Retinal pigment epithelial cell (primary cell): ENCODE measurements around the gene PPA1.

Source experiments
- DNase-seq: peaks from one replicate; pipeline ENCODE4 v3.0.0-alpha.2; 2010; ENCODE audit warnings: low read depth
- H3K4me3 ChIP-seq: 2 replicates; pipeline ENCODE4 v1.5.1; 2011; ENCODE audit warnings: mild to moderate bottlenecking, low read length, control low read depth, moderate library complexity
- TF ChIP-seq, protein P1 (sequence below): conservative IDR thresholded peaks from 2 replicates; pipeline ENCODE4 v1.5.1; 2011; ENCODE audit warnings: low read depth, low read length, control low read depth, inconsistent platforms

PPA1 gene

DNA sequence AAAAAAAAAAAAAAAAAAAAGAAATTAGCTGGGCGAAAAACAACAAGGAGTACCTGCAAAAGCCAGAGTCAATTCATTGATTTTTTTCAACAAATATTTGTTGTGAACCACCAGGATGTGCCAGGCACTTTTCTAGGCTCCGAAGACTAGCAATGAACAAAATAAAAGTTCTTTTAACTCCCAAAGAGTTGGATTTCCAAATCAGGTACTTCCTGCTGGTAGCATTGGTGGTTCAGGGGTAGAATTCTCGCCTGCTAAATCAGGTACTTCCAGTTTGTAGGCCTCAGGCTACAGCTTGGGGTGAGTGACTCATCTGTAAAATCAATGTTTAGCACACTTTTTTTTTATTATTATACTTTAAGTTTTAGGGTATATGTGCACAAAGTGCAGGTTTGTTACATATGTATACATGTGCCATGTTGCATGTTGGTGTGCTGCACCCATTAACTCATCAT, 10.9 kb downstream of the PPA1 start:
- no peak for DNase-seq
- TF ChIP-seq, protein P1, sequence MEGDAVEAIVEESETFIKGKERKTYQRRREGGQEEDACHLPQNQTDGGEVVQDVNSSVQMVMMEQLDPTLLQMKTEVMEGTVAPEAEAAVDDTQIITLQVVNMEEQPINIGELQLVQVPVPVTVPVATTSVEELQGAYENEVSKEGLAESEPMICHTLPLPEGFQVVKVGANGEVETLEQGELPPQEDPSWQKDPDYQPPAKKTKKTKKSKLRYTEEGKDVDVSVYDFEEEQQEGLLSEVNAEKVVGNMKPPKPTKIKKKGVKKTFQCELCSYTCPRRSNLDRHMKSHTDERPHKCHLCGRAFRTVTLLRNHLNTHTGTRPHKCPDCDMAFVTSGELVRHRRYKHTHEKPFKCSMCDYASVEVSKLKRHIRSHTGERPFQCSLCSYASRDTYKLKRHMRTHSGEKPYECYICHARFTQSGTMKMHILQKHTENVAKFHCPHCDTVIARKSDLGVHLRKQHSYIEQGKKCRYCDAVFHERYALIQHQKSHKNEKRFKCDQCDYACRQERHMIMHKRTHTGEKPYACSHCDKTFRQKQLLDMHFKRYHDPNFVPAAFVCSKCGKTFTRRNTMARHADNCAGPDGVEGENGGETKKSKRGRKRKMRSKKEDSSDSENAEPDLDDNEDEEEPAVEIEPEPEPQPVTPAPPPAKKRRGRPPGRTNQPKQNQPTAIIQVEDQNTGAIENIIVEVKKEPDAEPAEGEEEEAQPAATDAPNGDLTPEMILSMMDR, result no peak
- no peak overlapping the region for H3K4me3 ChIP-seq

DNA sequence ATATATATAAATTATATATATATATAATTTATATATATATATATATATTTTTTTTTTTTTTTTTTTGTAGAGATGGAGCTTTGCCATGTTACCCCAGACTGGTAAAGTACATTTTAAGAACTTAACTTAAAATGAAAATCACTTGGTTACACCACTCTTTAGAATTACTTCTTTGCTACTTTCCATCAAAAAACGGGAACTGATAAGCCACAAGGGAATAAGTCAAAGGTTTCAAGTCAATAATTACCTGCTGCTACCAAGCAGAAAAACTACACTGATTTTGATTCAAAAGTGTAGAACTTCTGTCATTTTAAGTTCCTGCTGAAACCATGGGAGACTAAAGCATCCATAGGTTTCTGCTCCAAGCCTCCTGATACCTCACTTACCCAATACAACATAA, 12.2 kb downstream of the PPA1 start:
- H3K4me3 ChIP-seq, result no peak overlapping the region
- TF ChIP-seq, protein P1, result no peak
- DNase-seq, result no peak

GRCh38 chr10:70212879-70213278, 20.4 kb downstream of the PPA1 start:
- TF ChIP-seq, protein P1, result no peak
- no peak overlapping the region for H3K4me3 ChIP-seq
- no peak for DNase-seq

DNA sequence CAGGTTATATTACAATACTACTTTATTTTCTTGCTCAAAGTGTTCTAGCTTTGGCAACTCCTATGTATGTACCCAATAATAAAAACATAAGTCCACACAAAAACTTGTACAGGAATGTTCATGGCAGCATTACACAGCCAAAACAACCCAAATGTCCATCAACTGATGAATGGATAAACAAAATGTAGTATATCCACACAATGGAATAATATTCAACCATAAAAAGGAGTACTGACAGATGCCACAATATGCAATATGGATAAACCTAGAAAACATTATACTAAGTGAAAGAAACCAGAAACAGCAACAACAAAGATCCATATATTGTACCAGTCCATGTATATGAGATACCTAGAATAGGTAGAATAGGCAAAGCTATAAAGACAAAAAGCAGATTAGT, 21.0 kb downstream of the PPA1 start:
- no peak overlapping the region for H3K4me3 ChIP-seq
- TF ChIP-seq, protein P1, result no peak
- DNase-seq, result no peak

GRCh38 chr10:70206762-70207161, 26.5 kb downstream of the PPA1 start:
- no peak for DNase-seq
- TF ChIP-seq, protein P1, result no peak
- H3K4me3 ChIP-seq, result no peak overlapping the region

GRCh38 chr10:70201105-70201504, 32.1 kb downstream of the PPA1 start:
- no peak for DNase-seq
- TF ChIP-seq, protein P1, result no peak
- no peak overlapping the region for H3K4me3 ChIP-seq

DNA sequence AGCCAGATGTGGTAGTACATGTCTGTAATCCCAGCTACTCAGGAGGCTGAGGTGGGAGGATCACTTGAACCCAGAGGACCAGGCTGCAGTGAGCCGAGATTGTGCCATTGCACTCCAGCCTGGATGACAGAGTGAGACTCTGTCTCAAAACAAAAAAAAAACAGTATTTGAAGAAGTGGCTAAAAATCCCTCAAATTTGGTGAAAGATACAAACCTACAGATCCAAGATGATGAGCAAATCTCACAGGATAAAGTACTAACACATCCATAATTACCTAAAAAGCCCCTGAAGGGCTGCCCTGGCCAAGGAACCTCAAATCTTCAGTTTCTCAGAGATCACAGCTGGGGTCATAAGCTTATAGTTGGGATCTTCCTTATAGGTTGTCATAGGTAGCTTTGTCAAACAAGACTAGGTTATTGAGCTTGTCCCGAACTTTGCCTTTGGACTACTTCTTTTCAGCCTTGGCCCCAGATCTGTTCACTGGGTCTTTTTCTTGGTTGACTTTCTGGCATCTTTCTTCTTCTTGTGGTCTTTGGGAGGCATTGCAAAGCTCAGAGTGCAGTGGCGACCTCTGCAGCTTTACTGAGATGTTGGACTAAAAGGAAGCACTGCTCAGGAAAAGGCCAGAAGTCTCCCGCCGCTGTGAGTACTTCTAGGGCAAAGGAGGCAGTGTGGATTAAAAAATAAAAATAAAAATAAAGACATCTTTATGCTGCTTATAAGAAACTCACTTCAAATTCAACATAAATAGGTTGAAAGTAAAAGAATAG, 34.3 kb downstream of the PPA1 start:
- no peak for DNase-seq
- H3K4me3 ChIP-seq, result no peak overlapping the region
- TF ChIP-seq, protein P1, result no peak
